NCI-H146 treated with DMSO at 0.1 percent for 48 hours (cell line): Measurements from ENCODE around the gene CNTNAP2.

Experiments
- DNase-seq: peaks from one replicate; lab custom pipeline; 2025; ENCODE audit not compliant: unreplicated experiment; lab: John Stamatoyannopoulos, UW

Gene CNTNAP2

DNA sequence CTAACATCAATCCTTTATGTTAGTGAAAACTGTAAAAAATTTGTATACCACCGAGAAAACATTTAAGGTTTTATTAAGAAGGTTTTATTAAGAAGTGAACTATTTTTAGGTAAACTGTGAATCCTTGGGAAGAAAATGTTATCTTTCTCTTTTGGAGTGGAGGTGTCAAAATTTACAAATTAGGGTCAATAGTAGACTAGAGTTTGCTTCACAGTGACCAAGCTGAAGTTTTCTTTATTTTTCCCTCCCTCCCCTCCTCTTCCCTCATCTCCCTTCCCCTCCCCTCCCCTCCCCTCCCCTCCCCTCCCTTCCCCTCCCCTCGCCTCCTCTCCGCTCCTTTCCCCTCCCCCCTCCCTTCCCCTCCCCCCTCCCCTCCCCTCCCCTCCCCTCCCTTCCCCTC lies 168.8 kb downstream of the CNTNAP2 start:
- DNase-seq, result no peak

DNA sequence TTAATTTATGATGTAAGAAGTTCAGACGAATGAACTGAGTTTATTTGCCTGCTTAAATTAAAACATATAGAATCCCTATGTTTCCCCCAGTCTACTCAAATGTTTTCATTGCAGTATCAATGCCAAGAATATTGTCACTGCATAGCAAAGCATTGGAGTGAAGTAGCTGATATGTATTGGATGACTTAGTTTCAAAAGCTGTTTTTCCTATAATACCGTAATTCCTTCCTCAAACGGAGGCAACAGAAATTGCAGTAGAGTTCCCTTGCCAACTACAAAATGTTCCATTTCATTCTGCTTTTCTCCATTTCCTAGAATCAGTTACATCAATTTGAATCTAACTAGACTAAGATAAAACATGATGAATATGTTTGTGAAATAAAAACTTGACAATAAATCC lies 174.1 kb downstream of the CNTNAP2 start:
- no peak for DNase-seq

DNA sequence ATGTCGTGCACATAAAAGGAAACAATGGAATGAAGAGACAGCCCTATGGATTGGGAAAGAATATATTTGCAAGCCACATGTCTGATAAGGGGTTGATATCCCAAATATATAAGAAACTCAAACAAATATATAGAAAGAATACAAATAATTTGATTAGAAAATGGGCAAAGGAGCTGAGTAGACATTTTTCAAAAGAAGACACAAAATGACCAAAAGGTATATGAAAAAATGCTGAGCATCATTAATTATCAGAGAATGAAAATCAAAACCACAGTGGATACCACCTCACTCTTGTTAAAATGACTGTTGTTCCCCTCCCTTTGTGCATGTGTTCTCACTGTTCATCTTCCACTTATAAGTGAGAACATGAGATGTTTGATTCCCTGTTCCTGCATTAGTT lies 175.3 kb downstream of the CNTNAP2 start:
- no peak for DNase-seq

DNA sequence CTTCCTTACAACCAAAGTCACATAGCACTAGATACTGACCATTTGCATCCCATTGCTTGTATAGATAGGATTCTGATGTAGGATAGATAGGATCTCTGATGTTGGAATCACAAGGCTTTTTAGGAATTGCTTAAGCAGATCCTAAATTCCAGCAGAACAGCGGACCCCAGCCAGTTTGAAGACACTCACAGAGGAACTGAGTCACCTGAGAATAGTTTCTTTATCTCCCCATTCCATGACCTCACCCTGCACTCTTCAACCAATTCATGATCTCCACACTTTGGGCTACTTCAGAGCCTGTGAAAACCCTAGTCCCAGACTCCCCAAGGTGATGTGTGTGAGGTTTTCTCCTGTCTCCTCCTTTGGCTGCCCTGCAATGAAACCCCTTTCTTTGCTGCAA lies 179.4 kb downstream of the CNTNAP2 start:
- no peak for DNase-seq

DNA sequence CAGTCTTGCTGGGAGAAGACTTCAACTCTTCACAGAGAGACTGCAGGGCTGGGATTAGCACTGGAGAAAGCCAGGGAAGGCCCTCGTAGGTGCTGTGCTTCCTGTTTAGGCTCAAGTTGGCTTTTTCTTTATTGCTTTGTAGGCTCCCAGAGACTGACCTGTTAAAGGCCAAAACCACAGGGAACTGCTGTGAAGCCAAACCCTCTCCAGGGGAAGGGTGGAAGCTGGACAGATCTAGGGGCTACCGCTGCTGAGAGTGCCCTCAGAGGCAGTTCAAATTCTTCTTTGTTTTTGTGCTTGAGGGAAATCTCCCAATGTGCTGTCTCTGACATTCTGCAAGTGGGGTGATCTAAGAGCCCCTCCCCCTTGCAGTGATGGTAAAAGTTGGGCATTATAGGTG lies 198.4 kb downstream of the CNTNAP2 start:
- no peak for DNase-seq

DNA sequence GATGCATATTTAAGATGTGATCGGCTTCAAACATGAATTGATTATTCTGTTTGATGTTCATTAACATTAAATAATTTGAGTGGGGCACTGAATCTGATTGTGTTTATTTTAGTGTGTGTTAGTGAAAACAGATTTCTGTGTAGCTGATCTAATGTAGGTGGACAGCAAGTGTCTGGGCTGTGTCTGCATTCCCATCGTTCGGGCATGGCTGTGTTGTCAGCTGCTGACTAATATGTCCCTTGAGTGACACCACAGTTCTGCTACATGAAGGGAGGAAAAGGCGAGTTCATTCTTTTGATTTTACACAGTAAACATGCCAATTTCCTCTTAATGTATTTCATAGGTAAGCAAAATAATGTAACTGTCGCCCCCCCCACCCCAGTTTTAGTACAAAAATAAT lies 203.0 kb downstream of the CNTNAP2 start:
- DNase-seq, result no peak

DNA sequence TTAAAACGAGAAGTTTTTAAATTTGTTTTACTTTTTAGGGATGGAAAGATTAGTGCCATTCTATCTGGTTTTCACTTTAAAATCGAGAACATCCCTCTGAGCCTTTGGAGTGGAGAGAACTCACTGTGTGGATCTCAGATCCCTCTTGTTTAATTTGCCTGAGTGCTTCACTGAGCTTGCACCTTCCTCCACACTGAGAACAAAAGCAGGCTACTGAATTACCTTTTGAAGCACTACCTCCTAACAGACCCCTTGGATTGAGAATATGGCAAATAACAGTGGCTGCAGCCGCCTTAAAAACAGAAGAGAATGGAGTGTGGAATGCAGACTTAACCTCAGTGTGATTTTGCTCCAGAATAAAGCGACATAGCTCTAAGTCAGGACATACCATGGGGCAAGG lies 204.7 kb downstream of the CNTNAP2 start:
- no peak for DNase-seq

DNA sequence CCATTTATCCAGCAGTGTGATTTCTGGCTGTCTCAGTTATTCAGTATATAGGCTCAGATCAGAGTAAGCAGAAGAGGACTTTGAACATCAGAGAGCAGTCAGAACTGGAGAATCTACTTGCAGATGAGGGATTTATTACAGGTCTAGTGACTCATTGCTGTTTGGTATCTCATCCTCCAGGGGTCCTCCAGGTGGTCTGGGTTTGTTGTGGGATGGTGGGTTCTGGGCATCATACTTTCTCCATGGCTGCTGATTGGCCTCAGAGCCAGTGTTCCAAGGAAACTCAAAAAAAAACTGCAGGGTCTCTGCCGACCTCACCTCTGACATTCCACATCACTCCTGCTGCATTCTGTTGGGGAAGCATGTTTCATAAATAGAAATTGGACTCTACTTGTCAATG lies 214.8 kb downstream of the CNTNAP2 start:
- DNase-seq, result no peak

DNA sequence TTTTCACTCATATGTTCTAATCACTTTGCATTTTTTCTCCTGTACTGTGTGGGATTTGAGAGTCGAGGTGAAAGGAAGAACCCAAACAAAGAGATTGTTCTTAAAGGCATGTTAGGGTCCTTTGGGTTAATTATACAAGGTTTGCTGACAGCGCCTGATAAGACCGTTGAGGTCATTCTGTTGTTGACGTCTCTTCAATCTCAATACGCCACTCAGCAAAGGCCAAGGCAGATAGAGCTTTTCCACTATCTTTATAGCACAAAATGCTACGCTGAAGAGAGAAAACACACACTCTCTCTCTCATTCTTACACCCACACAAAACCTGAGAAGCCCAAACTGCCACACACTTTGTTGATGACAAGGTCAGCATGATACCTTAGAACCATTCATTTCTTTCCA lies 228.7 kb downstream of the CNTNAP2 start:
- no peak for DNase-seq

DNA sequence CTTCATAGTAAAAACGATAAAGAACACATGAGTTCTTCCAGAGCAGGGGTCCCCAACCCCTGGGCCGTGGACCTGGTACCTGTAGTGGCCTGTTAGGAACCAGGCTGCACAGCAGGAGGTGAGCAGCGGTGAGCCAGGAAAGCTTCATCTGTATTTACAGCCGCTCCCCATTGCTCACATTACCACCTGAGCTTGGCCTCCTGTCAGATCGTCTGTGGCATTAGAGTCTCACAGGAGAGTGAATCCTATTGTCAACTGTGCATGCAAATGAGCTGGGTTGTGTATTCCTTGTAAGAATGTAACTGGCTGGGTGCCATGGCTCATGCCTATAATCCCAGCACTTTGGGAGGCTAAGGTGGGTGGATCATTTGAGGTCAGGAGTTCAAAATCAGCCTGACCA lies 229.5 kb downstream of the CNTNAP2 start:
- no peak for DNase-seq

DNA sequence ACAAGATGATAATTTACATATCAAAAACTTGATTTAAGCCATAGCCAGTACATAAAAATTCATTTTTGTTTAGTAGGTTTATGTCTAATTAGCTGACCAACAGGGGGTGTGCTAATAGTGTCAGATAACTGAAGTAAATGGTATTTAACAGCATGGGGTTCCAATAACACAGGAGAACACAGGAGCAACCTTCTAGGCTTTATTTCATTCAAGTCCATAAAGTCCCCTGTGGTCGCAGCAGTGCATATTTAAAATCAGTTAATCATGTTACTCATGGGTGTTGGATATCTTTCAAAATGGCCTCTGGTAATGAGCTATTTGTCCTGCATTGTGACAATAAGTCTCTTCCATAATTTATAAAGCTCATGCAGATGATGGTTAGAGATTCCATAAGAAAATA lies 238.6 kb downstream of the CNTNAP2 start:
- DNase-seq, result peak; percentile 38

DNA sequence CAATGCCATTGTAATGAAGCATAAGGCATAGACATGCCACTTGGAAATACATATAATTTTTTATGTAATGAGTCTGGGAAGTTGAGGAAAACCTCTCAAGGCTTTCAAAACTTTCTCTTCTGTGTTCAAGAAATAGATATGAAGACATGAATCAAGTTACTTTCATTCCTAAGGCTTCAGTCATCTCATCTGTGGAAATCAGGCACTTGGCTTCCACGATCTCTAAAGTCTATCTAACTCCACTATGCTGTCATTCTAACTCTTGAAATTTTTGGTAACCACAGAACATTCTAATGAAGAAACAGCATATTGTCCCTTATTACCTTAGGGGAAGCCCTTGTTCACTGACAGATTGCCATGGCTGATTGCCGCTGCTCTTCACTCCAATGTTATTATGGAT lies 242.6 kb downstream of the CNTNAP2 start:
- no peak for DNase-seq

DNA sequence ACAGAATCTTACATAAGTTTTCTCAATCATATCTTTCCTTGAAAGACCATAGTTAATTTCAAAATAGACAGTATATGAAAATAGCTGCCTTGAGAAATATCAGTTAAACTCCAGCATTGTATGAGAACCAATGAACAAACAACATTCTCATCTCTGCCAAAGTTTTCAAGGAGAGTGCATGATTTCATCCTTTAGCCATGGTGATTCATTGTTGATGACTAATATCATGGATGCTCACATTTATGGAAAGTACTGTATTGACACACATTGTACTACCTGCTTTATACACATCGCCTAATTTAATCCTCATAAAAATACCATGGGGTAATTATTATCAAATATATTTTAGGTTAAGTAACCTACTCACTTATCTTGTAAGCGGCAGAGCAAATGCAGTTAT lies 250.3 kb downstream of the CNTNAP2 start:
- no peak for DNase-seq

DNA sequence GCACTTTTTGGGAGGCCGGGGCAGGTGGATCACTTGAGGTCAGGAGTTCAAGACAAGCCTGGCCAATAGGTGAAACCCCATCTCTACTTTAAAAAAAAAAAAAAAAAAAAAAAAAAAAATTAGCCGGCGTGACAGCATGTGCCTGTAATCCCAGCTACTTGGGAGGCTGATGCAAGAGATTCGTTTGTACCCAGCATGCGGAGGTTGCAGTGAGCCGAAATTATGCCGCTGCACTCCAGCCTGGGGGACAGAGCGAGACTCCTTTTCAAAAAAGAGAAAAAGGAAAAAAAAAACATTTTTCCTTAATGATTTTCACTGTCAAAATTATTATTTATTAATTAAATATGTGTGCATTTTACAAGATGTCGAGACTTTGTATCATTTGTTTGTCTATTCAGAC lies 253.6 kb downstream of the CNTNAP2 start:
- DNase-seq, result no peak

DNA sequence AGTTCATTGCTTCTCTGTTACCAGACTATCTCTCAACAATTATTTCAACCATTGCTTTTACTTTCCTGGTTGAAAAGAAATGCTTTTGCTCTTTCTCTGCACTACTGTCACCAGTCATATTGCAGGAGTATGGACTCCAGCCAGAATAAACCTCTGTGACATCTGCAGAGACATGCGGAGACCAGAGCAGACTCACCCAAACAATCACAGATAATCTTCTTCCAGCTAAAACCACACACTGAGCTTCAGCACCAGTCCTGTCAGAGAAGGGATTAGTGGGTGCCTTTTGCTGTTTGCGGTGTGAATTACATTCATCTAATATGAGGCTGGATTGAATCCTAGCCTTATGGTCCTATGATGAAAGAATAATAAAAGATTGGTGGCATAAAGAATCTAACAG lies 258.6 kb downstream of the CNTNAP2 start:
- DNase-seq, result no peak

DNA sequence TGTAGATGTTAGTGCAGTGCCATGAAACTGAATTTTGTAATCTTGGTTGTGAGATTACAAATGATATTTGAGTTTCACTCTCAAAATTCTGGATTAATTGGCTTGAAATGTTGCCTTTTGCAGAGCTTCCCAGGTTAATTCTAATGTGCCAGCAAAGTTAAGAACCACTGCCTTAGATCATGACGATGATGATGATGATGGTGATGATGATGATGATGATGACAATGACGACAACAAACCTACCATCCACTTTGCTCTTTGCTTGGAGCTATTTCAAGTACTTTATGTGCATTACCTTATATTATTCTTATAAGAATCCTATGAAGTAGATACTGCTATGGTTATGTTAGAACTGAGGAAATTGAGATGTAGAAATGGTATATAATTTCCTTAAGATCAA lies 261.6 kb downstream of the CNTNAP2 start:
- no peak for DNase-seq

DNA sequence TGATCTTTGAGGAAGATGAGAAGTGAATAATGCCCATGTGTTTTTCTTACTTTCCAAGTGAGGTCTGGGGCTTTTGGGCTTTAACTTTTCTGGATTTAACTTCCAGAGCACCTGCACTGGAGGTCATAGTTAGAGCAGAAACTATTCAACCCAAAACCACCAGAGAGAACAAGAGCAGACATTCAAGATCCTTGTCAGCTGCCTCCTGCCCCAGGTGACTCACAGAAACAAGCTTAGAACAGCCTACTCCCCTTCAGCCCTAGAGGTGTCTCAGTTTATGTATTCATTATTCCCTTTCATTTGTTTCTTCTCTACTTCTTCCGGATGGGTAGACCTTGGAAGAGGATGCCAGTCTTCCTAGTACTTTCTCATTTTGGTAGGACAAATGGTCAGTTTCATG lies 270.5 kb downstream of the CNTNAP2 start:
- DNase-seq, result no peak

DNA sequence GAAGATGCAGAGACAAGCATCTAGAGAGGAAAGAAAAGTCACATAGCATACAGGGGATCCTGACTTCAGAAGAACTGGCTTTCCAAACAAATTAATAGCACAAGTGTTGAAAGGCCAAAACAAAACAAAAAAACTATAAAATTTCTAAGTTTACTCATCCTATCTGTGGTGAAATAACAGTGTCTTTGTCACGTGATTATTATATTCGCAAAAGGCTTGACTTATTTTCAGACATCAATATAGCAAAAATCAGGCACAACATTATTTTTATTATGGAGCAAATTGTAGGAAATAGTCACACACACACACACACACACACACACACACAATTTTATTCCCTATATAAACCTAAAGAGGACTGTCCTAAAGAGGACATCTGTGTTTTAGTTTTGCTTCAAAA lies 272.3 kb downstream of the CNTNAP2 start:
- DNase-seq, result no peak

DNA sequence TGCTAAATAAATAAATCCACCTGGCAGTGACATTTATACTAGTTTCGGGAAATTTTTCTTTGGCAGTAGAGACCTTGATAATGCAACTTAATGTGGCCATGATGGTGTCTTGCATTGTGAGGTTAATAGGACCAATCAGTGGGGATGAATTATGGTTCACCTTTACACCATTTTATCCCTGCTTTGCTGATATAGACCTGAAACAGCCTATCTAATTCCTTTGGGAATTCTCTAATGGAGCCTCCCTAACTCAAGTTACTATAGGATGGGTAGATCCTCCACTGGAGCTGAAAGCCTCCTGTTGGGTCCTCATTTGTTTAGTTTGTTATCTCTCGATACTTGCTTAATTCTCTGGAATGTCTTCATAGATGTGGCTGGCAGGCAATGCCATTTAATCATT lies 276.7 kb downstream of the CNTNAP2 start:
- DNase-seq, result no peak

DNA sequence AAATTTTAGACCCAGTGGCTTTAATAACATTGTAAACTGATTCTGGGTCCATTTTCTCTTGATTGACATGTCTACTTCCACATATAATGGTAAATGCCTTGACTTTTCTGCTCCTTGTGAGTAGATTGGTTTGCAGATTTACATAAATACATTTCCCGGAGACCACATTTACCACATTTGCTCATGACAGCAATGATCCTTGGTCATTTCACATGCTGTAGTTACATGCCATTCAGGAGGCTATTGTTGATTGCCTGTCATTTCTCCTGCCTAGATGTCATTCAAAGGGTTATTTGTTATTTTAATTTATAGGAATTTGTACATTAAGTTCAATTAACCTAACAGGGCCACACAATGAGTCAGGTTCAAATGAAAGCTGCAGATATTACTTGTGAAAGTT lies 280.5 kb downstream of the CNTNAP2 start:
- DNase-seq, result no peak

DNA sequence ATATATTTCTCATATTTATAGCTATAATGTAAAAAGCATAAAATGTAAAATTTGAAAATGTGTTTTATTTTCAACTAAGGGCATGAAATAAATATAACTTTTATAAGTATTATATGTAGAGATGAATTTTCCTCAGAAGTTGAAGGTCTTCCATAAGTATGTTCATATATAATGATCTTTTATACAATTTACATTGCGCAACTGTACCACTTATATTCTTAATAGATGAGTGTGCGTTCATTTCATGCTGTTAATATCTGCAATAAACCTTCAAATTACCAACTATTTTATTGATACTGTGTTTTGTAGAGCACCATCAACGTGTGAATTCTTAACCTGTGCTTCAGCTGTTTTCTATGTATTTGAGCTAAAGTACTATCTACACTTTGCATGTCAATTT lies 285.3 kb downstream of the CNTNAP2 start:
- DNase-seq, result no peak

DNA sequence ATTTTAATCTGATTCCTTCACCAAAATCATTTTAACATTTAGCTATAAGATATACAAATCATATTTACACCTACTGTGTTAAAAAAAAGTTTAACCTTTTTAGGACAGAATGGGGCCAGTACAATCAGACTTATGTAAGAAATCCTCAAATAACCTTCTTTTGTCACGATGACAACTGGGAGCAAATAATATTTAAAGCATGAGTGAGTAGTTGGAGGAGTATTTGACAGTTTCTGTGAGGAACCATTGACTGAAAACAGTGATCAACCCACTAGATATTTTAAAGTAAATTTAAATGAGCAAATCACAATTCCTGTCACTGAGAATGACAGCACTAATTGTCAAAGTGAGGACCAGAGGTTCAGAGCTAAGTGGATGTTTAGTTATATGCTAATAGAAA lies 289.1 kb downstream of the CNTNAP2 start:
- DNase-seq, result no peak

DNA sequence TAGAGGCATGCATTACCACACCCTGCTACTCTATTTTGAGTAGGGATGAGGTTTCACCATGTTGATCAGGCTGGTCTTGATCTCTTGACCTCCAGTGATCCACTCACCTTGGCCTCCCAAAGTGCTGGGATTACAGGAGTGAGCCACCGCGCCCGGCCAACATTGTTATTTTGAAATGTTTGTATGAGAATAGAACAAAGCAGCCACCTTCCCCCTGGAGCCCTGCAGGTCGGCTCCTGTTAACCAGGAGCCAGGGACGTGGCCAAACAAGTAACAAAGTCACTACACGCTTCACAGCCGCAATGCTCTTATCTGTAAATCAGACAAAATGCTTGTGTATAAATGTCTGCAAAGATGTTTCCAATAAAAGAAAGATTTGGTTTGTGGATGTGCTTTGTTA lies 295.4 kb downstream of the CNTNAP2 start:
- DNase-seq, result no peak

DNA sequence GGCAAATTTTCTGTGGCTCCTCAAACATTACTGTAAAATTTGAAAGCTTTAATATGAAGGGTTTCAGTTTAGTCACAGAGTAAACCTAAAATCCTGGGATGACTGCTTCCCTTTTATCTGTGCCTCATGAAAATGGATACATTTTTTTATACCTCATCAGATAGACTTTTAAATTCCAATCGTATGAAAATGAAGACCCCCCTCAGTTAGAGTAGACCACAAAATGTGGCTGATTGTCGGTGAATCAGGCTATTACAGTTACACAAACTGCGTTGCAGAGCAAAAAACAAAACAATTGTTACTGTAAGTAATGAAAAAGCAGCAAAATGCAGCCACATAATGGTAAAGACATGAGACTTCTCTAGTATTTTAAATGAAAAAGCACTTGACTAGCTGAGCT lies 296.2 kb downstream of the CNTNAP2 start:
- no peak for DNase-seq
